HUES64 (cell line): ENCODE results near the gene KCTD2.

Source experiments
- H3K27ac ChIP-seq: 2 replicates; pipeline ENCODE4 v1.7.0; 2013; ENCODE audit warnings: low read depth, low read length, inconsistent platforms
- H3K27me3 ChIP-seq: 2 replicates; pipeline ENCODE4 v1.6.1; 2013; ENCODE audit warnings: mild to moderate bottlenecking, low read length; ENCODE audit not compliant: insufficient read depth
- H3K36me3 ChIP-seq: 2 replicates; pipeline ENCODE4 v1.6.1; 2013; ENCODE audit warnings: mild to moderate bottlenecking, low read length; ENCODE audit not compliant: insufficient read depth
- H3K4me1 ChIP-seq: 2 replicates; pipeline ENCODE4 v1.6.1; 2013; ENCODE audit warnings: mild to moderate bottlenecking, low read length, moderate library complexity; ENCODE audit not compliant: insufficient read depth
- H3K4me3 ChIP-seq: 2 replicates; pipeline ENCODE4 v1.5.1; 2013; ENCODE audit warnings: mild to moderate bottlenecking, low read length, moderate library complexity
- H3K9ac ChIP-seq: 2 replicates; pipeline ENCODE4 v1.6.1; 2013; ENCODE audit warnings: mild to moderate bottlenecking, low read depth, low read length
- H3K9me3 ChIP-seq: 2 replicates; pipeline ENCODE4 v1.6.1; 2013; ENCODE audit warnings: low read depth, low read length; ENCODE audit not compliant: insufficient read depth
- WGBS: fragments of 150-250, 120-280 bp; methylation state at CpG from one replicate; pipeline ENCODE4 v1.1.7; 2013; ENCODE audit warnings: missing lambda C conversion rate; 5-methylcytosine and 5-hydroxymethylcytosine counted together

KCTD2 gene

DNA sequence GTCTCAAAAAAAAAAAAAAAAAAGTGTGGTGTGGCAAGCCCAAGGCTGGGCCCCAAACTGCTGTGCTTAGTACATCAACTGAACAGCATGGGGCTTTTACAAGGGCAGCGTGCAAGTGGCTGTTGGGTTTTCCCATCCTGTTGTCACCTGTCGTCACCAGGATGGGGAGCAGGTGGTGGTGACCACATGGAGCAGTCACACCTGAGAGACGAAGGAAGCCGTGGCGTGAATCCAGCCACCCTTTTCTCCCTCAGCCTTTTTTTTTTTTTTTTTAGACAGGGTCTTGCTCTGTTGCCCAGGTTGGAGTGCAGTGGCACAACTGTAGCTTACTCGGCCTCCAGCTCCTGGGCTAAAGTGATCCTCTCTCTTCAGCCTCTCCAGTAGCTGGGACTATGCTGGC, 38.7 kb upstream of the KCTD2 start:
- peaks cover 12% of the 10 kb centered on the region; the same call in 1 of the 2 replicates for H3K36me3 ChIP-seq
- no peak overlapping the region for H3K27ac ChIP-seq
- no peaks in the 10 kb centered on the region for H3K9me3 ChIP-seq
- H3K4me3 ChIP-seq = no peak overlapping the region
- H3K27me3 ChIP-seq = no peaks in the 10 kb centered on the region
- WGBS = 89% methylated on average over 6 of the region's 6 CpGs
- peaks cover 12% of the 10 kb centered on the region for H3K4me1 ChIP-seq
- H3K9ac ChIP-seq = no peak overlapping the region

- no peak overlapping the region for H3K4me3 ChIP-seq
- WGBS = 84% methylated on average over 2 of the region's 2 CpGs
- H3K27me3 ChIP-seq = no peaks in the 10 kb centered on the region
- no peak overlapping the region for H3K27ac ChIP-seq
- H3K36me3 ChIP-seq = peaks cover 7% of the 10 kb centered on the region; the same call in 1 of the 2 replicates
- peaks cover 18% of the 10 kb centered on the region for H3K4me1 ChIP-seq
- H3K9me3 ChIP-seq = no peaks in the 10 kb centered on the region
- no peak overlapping the region for H3K9ac ChIP-seq
Measured at GRCh38 chr17:75009139-75009724, 37.8 kb upstream of the KCTD2 start.

DNA sequence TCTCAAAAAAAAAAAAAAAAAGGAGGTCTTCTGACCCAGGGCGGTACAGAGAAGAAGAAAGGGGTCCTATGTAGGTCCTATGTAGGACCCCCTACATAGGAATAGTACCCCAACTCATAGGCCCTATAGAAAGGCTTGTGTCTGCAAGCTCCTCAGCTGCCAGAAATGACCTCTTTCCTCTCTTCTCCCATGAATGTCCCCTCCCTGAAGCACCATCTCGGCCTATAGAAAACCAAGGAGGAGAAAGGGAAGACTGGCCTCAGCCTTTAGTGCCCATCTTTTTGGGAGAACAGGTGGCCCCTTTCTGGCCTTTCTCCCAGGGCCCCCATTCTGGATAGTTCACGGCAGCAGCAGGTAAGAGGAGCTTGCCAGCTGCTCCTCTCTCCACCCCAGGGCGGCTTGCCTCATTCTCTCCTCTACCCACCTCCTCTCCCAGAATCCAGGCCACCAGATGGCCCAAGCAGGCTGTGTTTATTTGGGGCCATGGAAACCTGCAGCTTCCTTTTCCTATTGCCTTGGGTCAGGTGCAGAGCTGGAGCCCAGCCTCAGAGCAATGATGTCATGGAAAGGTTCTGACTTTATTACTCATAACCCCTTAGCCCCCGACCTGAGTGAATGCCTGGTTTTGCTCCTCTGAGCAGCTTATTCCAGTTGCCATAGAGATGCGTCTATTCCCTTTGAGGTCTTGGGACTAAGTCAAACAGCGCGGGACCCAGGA, 36.2 kb upstream of the KCTD2 start:
- Histone ChIP-seq H3K27ac (no peak overlapping the region), H3K4me1 (peaks cover 18% of the 10 kb centered on the region), H3K27me3 (no peaks in the 10 kb centered on the region), H3K9me3 (no peaks in the 10 kb centered on the region), H3K9ac (no peak overlapping the region; the same call in 1 of the 2 replicates), H3K4me3 (no peak overlapping the region), H3K36me3 (no peaks in the 10 kb centered on the region; the same call in 1 of the 2 replicates)
- WGBS = 77% methylated on average over 8 of the region's 8 CpGs

DNA sequence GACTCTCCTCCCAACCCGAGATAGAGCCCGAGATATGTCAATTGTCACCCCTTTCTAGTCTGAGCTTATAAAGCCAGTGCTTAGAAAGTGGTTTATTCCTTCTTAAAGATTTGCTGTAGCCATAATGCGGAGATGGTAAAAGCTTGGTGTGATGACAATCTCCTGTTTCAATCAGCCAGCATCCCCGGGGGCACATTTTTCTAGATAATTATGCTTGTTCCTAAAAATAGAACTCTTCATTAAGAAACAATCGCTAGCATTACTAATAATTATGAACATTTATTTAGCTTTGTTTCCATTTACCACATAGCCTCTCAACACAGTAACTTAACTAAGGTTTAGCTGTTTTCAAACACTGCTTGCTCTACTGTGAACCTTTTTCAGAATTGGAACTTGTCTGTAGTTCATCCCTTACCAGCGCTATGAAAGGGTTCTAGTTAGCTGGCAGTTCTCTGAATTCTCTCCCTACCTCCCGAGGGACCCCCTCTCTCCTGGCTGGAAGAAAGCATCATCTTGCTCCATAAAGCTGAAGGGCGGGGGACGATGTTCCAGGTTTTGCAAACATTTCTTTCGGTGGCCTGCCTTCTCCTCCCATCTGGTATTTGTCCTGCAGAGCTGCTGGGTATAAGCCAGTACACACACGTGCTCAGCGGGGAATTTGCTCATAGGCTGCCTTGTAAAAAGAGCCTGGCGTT, 35.5 kb upstream of the KCTD2 start:
- Histone ChIP-seq H3K36me3 (0 out of 2 replicates have a peak, but pooled peaks cover 2% of the 10 kb centered on the region), H3K9ac (peak overlapping the region; percentile 86)
- WGBS = 84% methylated on average over 13 of the region's 13 CpGs

GRCh38 chr17:75012096-75012345, 35.0 kb upstream of the KCTD2 start:
- peaks cover 18% of the 10 kb centered on the region for H3K4me1 ChIP-seq
- H3K9ac ChIP-seq = peak overlapping the region; percentile 86
- peak overlapping the region; percentile 65 for H3K4me3 ChIP-seq
- 45% methylated on average over 5 of the region's 5 CpGs for WGBS
- H3K9me3 ChIP-seq = no peaks in the 10 kb centered on the region
- peaks cover 6% of the 10 kb centered on the region; the same call in 1 of the 2 replicates for H3K36me3 ChIP-seq
- peak overlapping the region; percentile 91 for H3K27ac ChIP-seq
- no peaks in the 10 kb centered on the region for H3K27me3 ChIP-seq

More for the DNA sequence above, 35.5 kb upstream of the KCTD2 start:
- Histone ChIP-seq H3K4me1 (peaks cover 18% of the 10 kb centered on the region), H3K27ac (peak overlapping the region; percentile 91), H3K9me3 (no peaks in the 10 kb centered on the region), H3K4me3 (peak overlapping the region; percentile 65), H3K27me3 (no peaks in the 10 kb centered on the region)

GRCh38 chr17:75012346-75013091, 34.5 kb upstream of the KCTD2 start, which contains the start of gene MRPL58:
MRPL58 (plus strand) TSS chr17:75012670; CDS start chr17:75012687, 17 bp downstream.
- peaks cover 8% of the 10 kb centered on the region; the same call in 1 of the 2 replicates for H3K36me3 ChIP-seq

DNA sequence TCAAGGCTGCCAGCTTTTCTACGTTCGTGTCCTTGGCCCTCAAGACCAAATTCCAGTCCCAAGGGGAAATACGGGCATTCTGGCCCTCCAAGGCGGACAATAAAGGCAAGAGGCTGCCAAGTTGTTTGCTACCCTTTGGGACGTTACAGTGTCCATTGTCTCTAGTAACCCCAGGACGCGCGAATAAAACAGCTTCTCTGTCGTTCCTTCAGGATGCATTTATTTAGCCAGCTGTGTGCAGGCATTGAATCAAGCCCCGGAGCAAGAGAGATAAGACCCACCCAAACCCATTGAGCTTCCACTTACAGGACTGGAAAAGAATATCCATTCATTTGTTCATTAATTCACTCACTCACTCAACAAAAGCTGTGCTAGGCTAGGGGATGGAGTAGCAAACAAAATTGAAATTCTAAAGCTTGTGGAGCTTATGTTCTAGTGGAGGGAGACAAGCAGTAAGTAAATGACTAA, 33.9 kb upstream of the KCTD2 start:
- peaks cover 8% of the 10 kb centered on the region; the same call in 1 of the 2 replicates for H3K36me3 ChIP-seq
- H3K4me3 ChIP-seq = peak overlapping the region; percentile 65
- H3K9ac ChIP-seq = peak overlapping the region; percentile 86
- H3K9me3 ChIP-seq = no peaks in the 10 kb centered on the region
- 3% methylated on average over 10 of the region's 10 CpGs for WGBS
- no peaks in the 10 kb centered on the region for H3K27me3 ChIP-seq
- H3K4me1 ChIP-seq = peaks cover 18% of the 10 kb centered on the region
- peak overlapping the region; percentile 91; the same call in 1 of the 2 replicates for H3K27ac ChIP-seq

More at GRCh38 chr17:75012346-75013091, 34.5 kb upstream of the KCTD2 start, which contains the start of gene MRPL58:
- 2% methylated on average over 63 of the region's 63 CpGs for WGBS
- Histone ChIP-seq H3K4me3 (peak within 1 kb of the TSS; percentile 65), H3K9me3 (no peaks in the 10 kb centered on the region), H3K9ac (peak within 1 kb of the TSS; percentile 86), H3K27me3 (no peaks in the 10 kb centered on the region), H3K27ac (peak within 1 kb of the TSS; percentile 91), H3K4me1 (peaks cover 18% of the 10 kb centered on the region)

DNA sequence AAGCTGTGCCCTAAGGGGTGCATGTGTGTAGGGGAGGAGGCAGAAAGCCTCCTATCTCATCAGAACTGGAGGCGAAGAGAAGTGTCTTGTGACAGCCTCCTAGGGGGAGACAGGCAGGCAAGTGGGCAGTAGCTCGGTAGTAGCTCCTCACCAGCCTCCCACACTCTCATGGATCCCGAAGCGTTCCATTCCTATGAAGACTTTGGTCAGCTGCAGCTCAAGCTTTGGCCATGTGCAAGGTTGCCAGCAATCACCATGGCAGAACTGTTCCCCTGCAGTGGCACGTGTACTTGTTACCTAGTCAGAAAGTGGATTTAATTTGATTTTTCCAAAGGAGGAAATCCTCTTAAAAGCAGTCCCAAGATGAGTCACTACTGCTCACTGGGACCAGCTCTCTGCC, 27.9 kb upstream of the KCTD2 start:
- H3K36me3 ChIP-seq = peaks cover 48% of the 10 kb centered on the region
- no peaks in the 10 kb centered on the region for H3K27me3 ChIP-seq
- no peaks in the 10 kb centered on the region for H3K4me1 ChIP-seq
- no peaks in the 10 kb centered on the region for H3K9me3 ChIP-seq
- no peak overlapping the region for H3K27ac ChIP-seq
- no peak overlapping the region for H3K4me3 ChIP-seq
- no peak overlapping the region for H3K9ac ChIP-seq
- 94% methylated on average over 5 of the region's 5 CpGs for WGBS

DNA sequence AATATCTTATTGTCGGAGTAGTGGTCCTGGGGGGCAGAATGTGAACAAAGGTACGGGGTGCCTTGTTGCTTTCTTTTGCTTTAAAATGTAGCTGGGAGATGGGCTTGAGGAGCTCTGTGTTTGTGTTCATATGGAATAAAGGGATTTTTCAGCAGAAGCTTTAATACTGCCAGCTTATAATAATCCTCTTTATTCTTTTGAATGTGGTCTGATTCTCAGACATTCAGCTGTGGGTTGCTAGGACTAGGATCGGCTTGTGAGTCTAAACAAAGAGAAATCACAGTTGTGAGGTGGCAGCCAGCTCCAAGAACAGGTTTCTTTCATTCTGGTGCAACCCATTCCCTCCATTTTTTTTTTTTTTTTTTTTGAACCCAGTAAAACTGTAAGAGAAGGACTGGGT, 27.3 kb upstream of the KCTD2 start:
- no peak overlapping the region for H3K27ac ChIP-seq
- no peak overlapping the region for H3K9ac ChIP-seq
- H3K36me3 ChIP-seq = peaks cover 48% of the 10 kb centered on the region
- no peaks in the 10 kb centered on the region for H3K4me1 ChIP-seq
- H3K4me3 ChIP-seq = no peak overlapping the region
- H3K27me3 ChIP-seq = no peaks in the 10 kb centered on the region
- H3K9me3 ChIP-seq = no peaks in the 10 kb centered on the region
- 94% methylated on average over 3 of the region's 3 CpGs for WGBS

GRCh38 chr17:75020331-75021110, 26.5 kb upstream of the KCTD2 start:
- 95% methylated on average over 19 of the region's 19 CpGs for WGBS
- Histone ChIP-seq H3K27me3 (no peaks in the 10 kb centered on the region), H3K27ac (no peak overlapping the region), H3K4me1 (no peaks in the 10 kb centered on the region), H3K36me3 (peaks cover 48% of the 10 kb centered on the region), H3K4me3 (no peak overlapping the region), H3K9ac (no peak overlapping the region), H3K9me3 (no peaks in the 10 kb centered on the region)
